GM23338 (cell line): ENCODE measurements around the gene LBX1. TPM values are rescaled to one million over a fixed set of nuclear protein-coding genes. Genes with fewer than 3 reads are reported as not detected.
A peak's percentile ranks its signal among the peaks of the same experiment; 100 is the strongest.

Experiments used
- ATAC-seq: fragments of 200-7000 bp; cut with Tn5 transposase; 3 replicates; pipeline ENCODE4 v1.9.1; 2020
- DNase-seq: peaks from one replicate; pipeline ENCODE4 v3.0.0-alpha.2; 2015; ENCODE audit warnings: low spot score
- H2AFZ ChIP-seq: fragments of 200-600 bp; sonication (generic); 2 replicates; pipeline ENCODE4 v1.8.0; 2016; ENCODE audit warnings: antibody characterized with exemption, mild to moderate bottlenecking, moderate library complexity
- H3F3A ChIP-seq: fragments of 200-600 bp; sonication (generic); replicated peaks from 2 replicates; pipeline ENCODE4 v1.8.0; 2017; ENCODE audit warnings: antibody characterized with exemption, mixed run types, low read depth
- H3K27ac ChIP-seq: fragments of 200-600 bp; sonication (generic); 2 replicates; pipeline ENCODE4 v1.6.1; 2016; ENCODE audit warnings: low read depth
- H3K27me3 ChIP-seq: fragments of 200-600 bp; sonication (generic); 2 replicates; pipeline ENCODE4 v1.8.0; 2016; ENCODE audit warnings: mild to moderate bottlenecking, mixed run types, moderate library complexity; ENCODE audit not compliant: insufficient read depth
- H3K36me3 ChIP-seq: fragments of 200-600 bp; sonication (generic); 2 replicates; pipeline ENCODE4 v1.8.0; 2016; ENCODE audit warnings: mild to moderate bottlenecking; ENCODE audit not compliant: insufficient read depth
- H3K4me1 ChIP-seq: fragments of 200-600 bp; sonication (generic); 2 replicates; pipeline ENCODE4 v1.8.0; 2016; ENCODE audit warnings: mild to moderate bottlenecking, moderate library complexity; ENCODE audit not compliant: insufficient read depth
- H3K4me2 ChIP-seq: fragments of 200-600 bp; sonication (generic); 2 replicates; pipeline ENCODE4 v1.7.1; 2017; ENCODE audit warnings: mixed run types
- H3K4me3 ChIP-seq: fragments of 200-600 bp; sonication (generic); 2 replicates; pipeline ENCODE4 v1.6.1; 2016; ENCODE audit warnings: mixed run types
- H3K79me2 ChIP-seq: fragments of 200-600 bp; sonication (generic); replicated peaks from 2 replicates; pipeline ENCODE4 v1.8.0; 2017; ENCODE audit warnings: mild to moderate bottlenecking; ENCODE audit not compliant: insufficient read depth
- H3K9me2 ChIP-seq: fragments of 200-600 bp; sonication (generic); 2 replicates; pipeline ENCODE4 v1.8.0; 2017; ENCODE audit not compliant: insufficient read depth
- H4K20me1 ChIP-seq: fragments of 200-600 bp; sonication (generic); replicated peaks from 2 replicates; pipeline ENCODE4 v1.8.0; 2017; ENCODE audit warnings: mild to moderate bottlenecking; ENCODE audit not compliant: insufficient read depth
- H3K27ac Mint-ChIP-seq: 2 replicates; pipeline ENCODE4 v1.8.0; 2020; ENCODE audit warnings: inconsistent platforms, mild to moderate bottlenecking, moderate library complexity, mixed read lengths
- H3K27me3 Mint-ChIP-seq: 3 replicates; pipeline ENCODE4 v1.8.0; 2022; ENCODE audit warnings: low read depth, mild to moderate bottlenecking, moderate library complexity, mixed read lengths, inconsistent platforms; ENCODE audit not compliant: insufficient read depth, poor library complexity
- H3K36me3 Mint-ChIP-seq: 3 replicates; pipeline ENCODE4 v1.8.0; 2021; ENCODE audit warnings: low read depth, mild to moderate bottlenecking, inconsistent platforms, moderate library complexity, mixed read lengths
- H3K4me1 Mint-ChIP-seq: 3 replicates; pipeline ENCODE4 v1.8.0; 2020; ENCODE audit warnings: mild to moderate bottlenecking, inconsistent platforms, mixed read lengths
- H3K4me3 Mint-ChIP-seq: 3 replicates; pipeline ENCODE4 v1.8.0; 2021; ENCODE audit warnings: moderate library complexity, mild to moderate bottlenecking, inconsistent platforms, mixed read lengths
- H3K9me3 Mint-ChIP-seq: 3 replicates; pipeline ENCODE4 v1.8.0; 2020; ENCODE audit warnings: moderate library complexity, mild to moderate bottlenecking, inconsistent platforms, mixed read lengths
- CREB1 ChIP-seq: fragments of 250-450 bp; sonication (Bioruptor Pico); IDR thresholded peaks from 2 replicates; pipeline ENCODE4 v1.5.0; 2020; ENCODE audit warnings: low read depth, mild to moderate bottlenecking, moderate library complexity
- CTCF ChIP-seq, 2 experiments: fragments of 200-600 bp in 1 of 2; sonication (generic) in 1 of 2; conservative IDR thresholded peaks; 2 replicates each; pipeline versions ENCODE4 v1.5.1 to v1.6.1; 2016 to 2017; ENCODE audit warnings: antibody characterized with exemption in 2 of 2, low read depth in 2 of 2, mild to moderate bottlenecking in 2 of 2, moderate library complexity in 1 of 2
- EZH2 ChIP-seq: fragments of 200-600 bp; sonication (generic); IDR thresholded peaks from one replicate; pipeline ENCODE4 v1.8.0; 2017; ENCODE audit warnings: antibody characterized with exemption, mild to moderate bottlenecking, low read depth; ENCODE audit not compliant: unreplicated experiment
- EZH2phosphoT487 ChIP-seq: fragments of 200-600 bp; sonication (generic); IDR thresholded peaks from one replicate; pipeline ENCODE4 v1.8.1; 2018; ENCODE audit warnings: antibody characterized with exemption; ENCODE audit not compliant: unreplicated experiment
- JUNB ChIP-seq: IDR thresholded peaks from one replicate; pipeline ENCODE4 v1.6.1; 2016; ENCODE audit warnings: antibody characterized with exemption; ENCODE audit not compliant: unreplicated experiment
- NANOG ChIP-seq: IDR thresholded peaks from 2 replicates; pipeline ENCODE4 v1.6.1; 2016; ENCODE audit warnings: antibody characterized with exemption, borderline replicate concordance
- POLR2AphosphoS5 ChIP-seq: IDR thresholded peaks from 2 replicates; pipeline ENCODE4 v1.6.1; 2016; ENCODE audit warnings: antibody characterized with exemption, low read depth
- STAT1 ChIP-seq: IDR thresholded peaks from one replicate; pipeline ENCODE4 v1.6.1; 2016; ENCODE audit warnings: antibody characterized with exemption; ENCODE audit not compliant: unreplicated experiment
- ZNF331 ChIP-seq: fragments of 250-450 bp; sonication (Bioruptor Pico); IDR thresholded peaks from 2 replicates; pipeline ENCODE4 v1.5.0; 2020; ENCODE audit warnings: low read depth, mild to moderate bottlenecking, moderate library complexity
- polyA plus RNA-seq: library from polyadenylated mRNA; unstranded; fragments of >200 nt; fragmentation: Nextera tagmentation; extraction: Ambion mirVana; gene quantifications from 2 replicates; pipeline ENCODE4 v1.2.1, GENCODE V29; 2016
- total RNA-seq: library from RNA; depleted of rRNA; stranded (reverse); fragments of >200 nt; shearing (Covaris generic); gene quantifications from 2 replicates; pipeline ENCODE4 v1.2.3, GENCODE V29; 2014
- TF ChIP-seq, protein P1 (sequence below): IDR thresholded peaks from one replicate; pipeline ENCODE4 v1.6.1; 2018; ENCODE audit warnings: antibody characterized with exemption; ENCODE audit not compliant: unreplicated experiment

LBX1 gene
- total and polyA plus RNA-seq, 2 experiments from 2014 or later = not detected

- TF ChIP-seq CREB1 (no peak), ZNF331 (no peak), NANOG (no peak), POLR2AphosphoS5 (no peak), CTCF (conservative IDR thresholded peaks at IDR 0.05; ENCODE audit: low read depth in 2 of 2) (no peak), STAT1 (no peak), JUNB (no peak)
- TF ChIP-seq, protein P1, sequence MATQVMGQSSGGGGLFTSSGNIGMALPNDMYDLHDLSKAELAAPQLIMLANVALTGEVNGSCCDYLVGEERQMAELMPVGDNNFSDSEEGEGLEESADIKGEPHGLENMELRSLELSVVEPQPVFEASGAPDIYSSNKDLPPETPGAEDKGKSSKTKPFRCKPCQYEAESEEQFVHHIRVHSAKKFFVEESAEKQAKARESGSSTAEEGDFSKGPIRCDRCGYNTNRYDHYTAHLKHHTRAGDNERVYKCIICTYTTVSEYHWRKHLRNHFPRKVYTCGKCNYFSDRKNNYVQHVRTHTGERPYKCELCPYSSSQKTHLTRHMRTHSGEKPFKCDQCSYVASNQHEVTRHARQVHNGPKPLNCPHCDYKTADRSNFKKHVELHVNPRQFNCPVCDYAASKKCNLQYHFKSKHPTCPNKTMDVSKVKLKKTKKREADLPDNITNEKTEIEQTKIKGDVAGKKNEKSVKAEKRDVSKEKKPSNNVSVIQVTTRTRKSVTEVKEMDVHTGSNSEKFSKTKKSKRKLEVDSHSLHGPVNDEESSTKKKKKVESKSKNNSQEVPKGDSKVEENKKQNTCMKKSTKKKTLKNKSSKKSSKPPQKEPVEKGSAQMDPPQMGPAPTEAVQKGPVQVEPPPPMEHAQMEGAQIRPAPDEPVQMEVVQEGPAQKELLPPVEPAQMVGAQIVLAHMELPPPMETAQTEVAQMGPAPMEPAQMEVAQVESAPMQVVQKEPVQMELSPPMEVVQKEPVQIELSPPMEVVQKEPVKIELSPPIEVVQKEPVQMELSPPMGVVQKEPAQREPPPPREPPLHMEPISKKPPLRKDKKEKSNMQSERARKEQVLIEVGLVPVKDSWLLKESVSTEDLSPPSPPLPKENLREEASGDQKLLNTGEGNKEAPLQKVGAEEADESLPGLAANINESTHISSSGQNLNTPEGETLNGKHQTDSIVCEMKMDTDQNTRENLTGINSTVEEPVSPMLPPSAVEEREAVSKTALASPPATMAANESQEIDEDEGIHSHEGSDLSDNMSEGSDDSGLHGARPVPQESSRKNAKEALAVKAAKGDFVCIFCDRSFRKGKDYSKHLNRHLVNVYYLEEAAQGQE = no peak
Measured at GRCh38 chr10:101221549-101221948, 7.7 kb downstream of the LBX1 start (continued).

DNA sequence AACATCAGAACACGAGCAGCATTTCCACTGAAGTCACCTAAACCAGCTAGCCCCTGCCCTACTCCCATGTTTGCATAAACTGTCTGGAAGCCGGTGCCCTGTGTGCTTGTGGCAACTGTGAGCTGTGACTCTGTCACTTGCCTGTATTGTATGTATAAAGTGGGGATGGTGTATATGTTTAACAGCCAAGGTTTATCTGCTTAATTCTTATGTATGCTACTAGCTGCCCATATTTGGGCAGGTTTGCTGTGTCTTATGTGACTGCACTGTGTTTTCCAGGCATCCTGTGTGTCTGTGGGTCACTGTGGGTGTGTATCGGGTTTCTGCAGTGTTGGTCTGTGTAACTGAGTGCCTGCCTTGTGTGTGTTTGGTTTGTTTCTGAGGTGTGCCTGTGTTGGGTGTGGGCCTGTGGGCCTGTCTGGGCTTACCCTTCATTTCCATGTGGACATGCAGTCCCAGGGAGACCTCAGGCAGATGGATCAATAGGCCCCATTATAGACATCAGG, 9.3 kb downstream of the LBX1 start:
- Histone ChIP-seq H3K4me1 (peaks cover 40% of the 10 kb centered on the region), H3K4me2 (no peak overlapping the region), H3K27ac (no peak overlapping the region), H3F3A (0 out of 2 replicates have a peak, but pooled peaks cover 5% of the 10 kb centered on the region), H4K20me1 (peaks cover 41% of the 10 kb centered on the region), H3K9me2 (no peaks in the 10 kb centered on the region), H3K36me3 (no peaks in the 10 kb centered on the region), H2AFZ (no peak overlapping the region), H3K27me3 (peaks cover 100% of the 10 kb centered on the region), H3K79me2 (no peaks in the 10 kb centered on the region), H3K4me3 (no peak overlapping the region)
- Mint-ChIP-seq H3K36me3 (no peaks in the 10 kb centered on the region; the same call in 2 of the 3 replicates), H3K4me3 (no peak overlapping the region), H3K27ac (no peak overlapping the region), H3K4me1 (peaks cover 34% of the 10 kb centered on the region), H3K27me3 (peaks cover 96% of the 10 kb centered on the region), H3K9me3 (peaks cover 8% of the 10 kb centered on the region)
- ATAC-seq = no peak
- TF ChIP-seq EZH2 (peak; percentile 53), EZH2phosphoT487 (no peak)
- DNase-seq = no peak
